Measurements from ENCODE around the gene ACOT8. TPM values are rescaled to one million over a fixed set of nuclear protein-coding genes. Genes with fewer than 3 reads are reported as not detected.
A peak's percentile ranks its signal among the peaks of the same experiment; 100 is the strongest.
"Not testable (repeated sequence)": the region's sequence is repeated elsewhere in the genome, so short reads cannot be mapped to it uniquely, and the experiment has no call there.

The ACOT8 gene
- total RNA-seq, 5 donors from 2014 or later (not counting 1 experiment from before 2014, with no cell fraction given), result 20.4 to 33.9 (median 32.0) TPM

GRCh38 chr20:45798935-45799642, 58.1 kb downstream of the ACOT8 start:
- no peaks in the 10 kb centered on the region for H3K9me3 ChIP-seq
- peak; percentile 24 to 79 (median 52) for DNase-seq
- H3K27me3 Mint-ChIP-seq, result no peaks in the 10 kb centered on the region
- H3K27ac ChIP-seq (ENCODE audit: low read length), result no peak overlapping the region
- ChIA-PET CTCF (interaction anchor here (0.6 to 2.3 kb wide), 16 partner anchors 8 to 214 kb away, joined by 3 to 17 read pairs (median 3); partner anchors contain the start of gene PCIF1 (in 1 of the 2)), POLR2A (interaction anchor here (0.6 to 0.7 kb wide), 2 partner anchors 23 to 349 kb away, joined by 3 to 4 read pairs; no protein-coding TSS in a partner anchor)
- whole genome bisulfite sequencing (ENCODE audit: insufficient coverage), result 61% methylated on average over 3 of the region's 4 CpGs
- H3K4me1 Mint-ChIP-seq, result peaks cover 10 to 13% (median 10%) of the 10 kb centered on the region in 3 donors
- peak overlapping the region; percentile 50 to 69 for H3K27ac Mint-ChIP-seq
- ATAC-seq (replicated peaks in 1 of 4), result peak; percentile 93 to 98 (median 95)
- peaks cover 13 to 59% of the 10 kb centered on the region in 2 donors for H3K36me3 ChIP-seq (ENCODE audit: control insufficient read depth in 2 of 2, extremely low read depth in 1 of 2, insufficient read depth in 1 of 2, low read length in 1 of 2)
- no peak overlapping the region for H3K4me3 Mint-ChIP-seq
- H3K27me3 ChIP-seq (replicated peaks in 1 of 2; ENCODE audit: control insufficient read depth in 2 of 2, extremely low read depth in 1 of 2, insufficient read depth in 2 of 2, low read length in 1 of 2), result no peaks in the 10 kb centered on the region
- peaks cover 0 to 9% of the 10 kb centered on the region in 2 experiments for H3K4me1 ChIP-seq (ENCODE audit: control insufficient read depth in 1 of 2, extremely low read depth in 1 of 2, insufficient read depth in 2 of 2, low read length in 2 of 2)
- H3K4me3 ChIP-seq (ENCODE audit: control insufficient read depth in 1 of 2, extremely low read depth in 1 of 2, low read length in 1 of 2), result no peak overlapping the region
- H3K36me3 Mint-ChIP-seq, result peaks cover 39% of the 10 kb centered on the region
- no peaks in the 10 kb centered on the region for H3K9me3 Mint-ChIP-seq

DNA sequence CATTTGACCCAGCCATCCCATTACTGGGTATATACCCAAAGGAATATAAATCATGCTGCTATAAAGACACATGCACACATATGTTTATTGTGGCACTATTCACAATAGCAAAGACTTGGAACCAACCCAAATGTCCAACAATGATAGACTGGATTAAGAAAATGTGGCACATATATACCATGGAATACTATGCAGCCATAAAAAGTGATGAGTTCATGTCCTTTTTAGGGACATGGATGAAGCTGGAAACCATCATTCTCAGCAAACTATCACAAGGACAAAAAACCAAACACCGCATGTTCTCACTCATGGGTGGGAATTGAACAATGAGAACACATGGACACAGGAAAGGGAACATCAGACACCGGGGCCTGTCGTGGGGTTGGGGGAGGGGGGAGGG, 59.2 kb downstream of the ACOT8 start:
- H3K27ac Mint-ChIP-seq; H3K27me3 Mint-ChIP-seq; H3K4me3 Mint-ChIP-seq; ATAC-seq (replicated peaks in 1 of 4); DNase-seq; H3K27ac ChIP-seq (ENCODE audit: low read length); H3K9me3 Mint-ChIP-seq; H3K4me3 ChIP-seq (ENCODE audit: control insufficient read depth in 1 of 2, extremely low read depth in 1 of 2, low read length in 1 of 2); H3K27me3 ChIP-seq (replicated peaks in 1 of 2; ENCODE audit: control insufficient read depth in 2 of 2, extremely low read depth in 1 of 2, insufficient read depth in 2 of 2, low read length in 1 of 2); POLR2A ChIA-PET; H3K9me3 ChIP-seq: not testable (repeated sequence)
- Mint-ChIP-seq H3K4me1 (peaks cover 12 to 15% (median 14%) of the 10 kb centered on the region in 3 donors), H3K36me3 (peaks cover 34% of the 10 kb centered on the region)
- H3K36me3 ChIP-seq (ENCODE audit: control insufficient read depth in 2 of 2, extremely low read depth in 1 of 2, insufficient read depth in 1 of 2, low read length in 1 of 2), result peaks cover 14 to 52% of the 10 kb centered on the region in 2 donors
- WGBS (ENCODE audit: insufficient coverage), result no CpG with 5 or more reads among the region's 3 CpGs
- H3K4me1 ChIP-seq (ENCODE audit: control insufficient read depth in 1 of 2, extremely low read depth in 1 of 2, insufficient read depth in 2 of 2, low read length in 2 of 2), result peaks cover 0 to 13% of the 10 kb centered on the region in 2 experiments
- CTCF ChIA-PET, result interaction anchor here in 1 of 2 donors (1.1 kb wide), 1 partner anchor 165 kb away, joined by 5 read pairs; no protein-coding TSS in a partner anchor

DNA sequence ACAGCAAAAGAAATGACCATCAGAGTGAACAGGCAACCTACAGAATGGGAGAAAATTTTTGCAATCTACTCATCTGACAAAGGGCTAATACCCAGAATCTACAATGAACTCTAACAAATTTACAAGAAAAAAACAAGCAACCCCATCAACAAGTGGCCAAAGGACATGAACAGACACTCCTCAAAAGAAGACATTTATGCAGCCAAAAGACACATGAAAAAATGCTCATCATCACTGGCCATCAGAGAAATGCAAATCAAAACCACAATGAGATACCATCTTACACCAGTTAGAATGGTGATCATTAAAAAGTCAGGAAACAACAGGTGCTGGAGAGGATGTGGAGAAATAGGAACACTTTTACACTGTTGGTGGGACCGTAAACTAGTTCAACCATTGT, 59.7 kb downstream of the ACOT8 start:
- H3K27me3 ChIP-seq (replicated peaks in 1 of 2; ENCODE audit: control insufficient read depth in 2 of 2, extremely low read depth in 1 of 2, insufficient read depth in 2 of 2, low read length in 1 of 2); POLR2A ChIA-PET; H3K4me3 Mint-ChIP-seq; H3K9me3 ChIP-seq; CTCF ChIA-PET; H3K27ac ChIP-seq (ENCODE audit: low read length); H3K27me3 Mint-ChIP-seq; H3K4me3 ChIP-seq (ENCODE audit: control insufficient read depth in 1 of 2, extremely low read depth in 1 of 2, low read length in 1 of 2); DNase-seq; ATAC-seq (replicated peaks in 1 of 4); H3K9me3 Mint-ChIP-seq: not testable (repeated sequence)
- Histone ChIP-seq H3K4me1 (ENCODE audit: control insufficient read depth in 1 of 2, extremely low read depth in 1 of 2, insufficient read depth in 2 of 2, low read length in 2 of 2) (peaks cover 4 to 17% of the 10 kb centered on the region in 2 experiments), H3K36me3 (ENCODE audit: control insufficient read depth in 2 of 2, extremely low read depth in 1 of 2, insufficient read depth in 1 of 2, low read length in 1 of 2) (peaks cover 14 to 47% of the 10 kb centered on the region in 2 donors)
- Mint-ChIP-seq H3K4me1 (peaks cover 17 to 19% (median 19%) of the 10 kb centered on the region in 3 donors), H3K36me3 (peaks cover 35% of the 10 kb centered on the region), H3K27ac (peak overlapping the region in 1 of 2 donors; percentile 34)
- WGBS (ENCODE audit: insufficient coverage), result no CpG with 5 or more reads among the region's 1 CpG

- H3K36me3 Mint-ChIP-seq, result peaks cover 26% of the 10 kb centered on the region
Measured at GRCh38 chr20:45796337-45797065, 60.7 kb downstream of the ACOT8 start.

DNA sequence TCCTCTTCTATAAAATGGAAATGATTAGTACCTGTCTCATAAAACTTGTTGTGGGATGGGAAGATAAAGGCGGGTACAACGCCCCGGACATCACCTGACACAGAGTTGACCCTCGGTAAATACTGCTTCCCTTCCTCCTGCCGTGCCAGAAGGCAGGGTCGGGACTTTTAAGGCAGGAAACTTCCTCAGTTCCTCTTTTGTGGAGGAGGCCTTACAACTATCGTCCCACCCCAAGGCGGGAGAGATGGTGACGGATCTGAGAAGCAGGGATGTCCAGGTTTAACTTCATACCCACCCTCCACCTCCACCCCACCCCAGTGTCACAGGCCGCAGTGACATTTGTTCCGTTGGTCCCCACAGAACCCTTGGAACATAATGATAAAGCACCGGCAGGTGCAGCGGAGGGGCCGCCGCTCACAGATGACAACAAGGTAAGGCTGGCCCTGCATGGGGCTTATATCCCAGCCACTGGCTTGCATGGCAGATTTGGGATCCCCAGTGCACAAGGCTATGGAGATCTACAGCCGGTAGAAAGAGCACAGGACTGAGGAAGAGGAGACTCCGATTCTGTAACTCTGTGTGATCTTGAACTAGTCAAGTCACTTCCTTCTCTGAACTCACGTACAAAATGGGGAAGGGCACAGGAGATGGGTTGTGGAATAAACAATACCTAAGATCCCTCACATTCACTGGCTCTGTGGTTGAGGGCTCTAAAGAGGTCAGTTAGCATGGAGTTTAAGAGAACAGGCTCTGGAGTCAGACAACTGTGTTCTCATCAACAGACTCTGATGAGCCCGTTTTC, 64.7 kb downstream of the ACOT8 start:
- Histone ChIP-seq H3K9me3 (no peaks in the 10 kb centered on the region), H3K4me1 (ENCODE audit: control insufficient read depth in 1 of 2, extremely low read depth in 1 of 2, insufficient read depth in 2 of 2, low read length in 2 of 2) (peaks cover 5 to 20% of the 10 kb centered on the region in 2 experiments), H3K4me3 (ENCODE audit: control insufficient read depth in 1 of 2, extremely low read depth in 1 of 2, low read length in 1 of 2) (peak overlapping the region; percentile 75 to 80), H3K27ac (ENCODE audit: low read length) (peak overlapping the region; percentile 67), H3K27me3 (replicated peaks in 1 of 2; ENCODE audit: control insufficient read depth in 2 of 2, extremely low read depth in 1 of 2, insufficient read depth in 2 of 2, low read length in 1 of 2) (no peaks in the 10 kb centered on the region), H3K36me3 (ENCODE audit: control insufficient read depth in 2 of 2, extremely low read depth in 1 of 2, insufficient read depth in 1 of 2, low read length in 1 of 2) (peaks cover 10 to 31% of the 10 kb centered on the region in 2 donors)
- Mint-ChIP-seq H3K27me3 (no peaks in the 10 kb centered on the region), H3K4me1 (peaks cover 18 to 20% (median 19%) of the 10 kb centered on the region in 3 donors), H3K36me3 (peaks cover 26% of the 10 kb centered on the region), H3K4me3 (peak overlapping the region; percentile 83 to 95 (median 93)), H3K9me3 (no peaks in the 10 kb centered on the region), H3K27ac (peak overlapping the region; percentile 77 to 79)
- ATAC-seq (replicated peaks in 1 of 4) (peak in 2 of 4 experiments; percentile 4 to 5), DNase-seq (peak in 1 of 35 experiments; percentile 8)
- ChIA-PET POLR2A (interaction anchor here in 1 of 2 donors (0.9 kb wide), 1 partner anchor 180 kb away, joined by 3 read pairs; the partner anchor contains the start of gene ZNF335), CTCF (interaction anchor here in 1 of 2 donors (0.5 to 0.9 kb wide), 3 partner anchors 21 to 177 kb away, joined by 3 read pairs; no protein-coding TSS in a partner anchor)
- WGBS (ENCODE audit: insufficient coverage), result 13% methylated on average over 7 of the region's 19 CpGs

More at GRCh38 chr20:45796337-45797065, 60.7 kb downstream of the ACOT8 start:
- H3K27ac ChIP-seq (ENCODE audit: low read length), result no peak overlapping the region
- DNase-seq (no peak), ATAC-seq (replicated peaks in 1 of 4) (no peak)
- no peak overlapping the region for H3K4me3 ChIP-seq (ENCODE audit: control insufficient read depth in 1 of 2, extremely low read depth in 1 of 2, low read length in 1 of 2)
- H3K27me3 Mint-ChIP-seq, result no peaks in the 10 kb centered on the region
- H3K4me1 ChIP-seq (ENCODE audit: control insufficient read depth in 1 of 2, extremely low read depth in 1 of 2, insufficient read depth in 2 of 2, low read length in 2 of 2), result peaks cover 5 to 25% of the 10 kb centered on the region in 2 experiments
- no peaks in the 10 kb centered on the region for H3K27me3 ChIP-seq (replicated peaks in 1 of 2; ENCODE audit: control insufficient read depth in 2 of 2, extremely low read depth in 1 of 2, insufficient read depth in 2 of 2, low read length in 1 of 2)
- WGBS (ENCODE audit: insufficient coverage), result 98% methylated on average over 8 of the region's 11 CpGs
- POLR2A ChIA-PET, result interaction anchor here (0.6 kb wide), 2 partner anchors 27 to 904 kb away, joined by 4 to 7 read pairs; no protein-coding TSS in a partner anchor
- CTCF ChIA-PET, result interaction anchor here in 1 of 2 donors (0.6 kb wide), 2 partner anchors 36 to 358 kb away, joined by 3 to 4 read pairs; no protein-coding TSS in a partner anchor
- peak overlapping the region in 1 of 3 donors; percentile 22 for H3K4me3 Mint-ChIP-seq
- H3K9me3 Mint-ChIP-seq, result no peaks in the 10 kb centered on the region
- H3K36me3 ChIP-seq (ENCODE audit: control insufficient read depth in 2 of 2, extremely low read depth in 1 of 2, insufficient read depth in 1 of 2, low read length in 1 of 2), result peaks cover 10 to 37% of the 10 kb centered on the region in 2 donors
- no peaks in the 10 kb centered on the region for H3K9me3 ChIP-seq
- no peak overlapping the region for H3K27ac Mint-ChIP-seq
- H3K4me1 Mint-ChIP-seq, result peaks cover 21 to 26% (median 23%) of the 10 kb centered on the region in 3 donors
